Purkinje cell (primary cell): Measurements from ENCODE around the gene ZNF317. TPM values are rescaled to one million over a fixed set of nuclear protein-coding genes. Genes with fewer than 3 reads are reported as not detected.

Source experiments
- polyA plus RNA-seq: library from polyadenylated mRNA; unstranded; fragments of >200 nt; fragmentation: Nextera tagmentation; gene quantifications from 2 replicates; pipeline ENCODE4 v1.2.1, GENCODE V29; 2014

The ZNF317 gene
- 38.2 and 44.6 TPM in 2 replicates for polyA plus RNA-seq

GRCh38 chr19:9140159-9140874 lies at the start of gene ZNF317:
Gene ZNF317 (plus strand): TSS chr19:9140397. CDS start chr19:9156017, 15,620 bp downstream.

DNA sequence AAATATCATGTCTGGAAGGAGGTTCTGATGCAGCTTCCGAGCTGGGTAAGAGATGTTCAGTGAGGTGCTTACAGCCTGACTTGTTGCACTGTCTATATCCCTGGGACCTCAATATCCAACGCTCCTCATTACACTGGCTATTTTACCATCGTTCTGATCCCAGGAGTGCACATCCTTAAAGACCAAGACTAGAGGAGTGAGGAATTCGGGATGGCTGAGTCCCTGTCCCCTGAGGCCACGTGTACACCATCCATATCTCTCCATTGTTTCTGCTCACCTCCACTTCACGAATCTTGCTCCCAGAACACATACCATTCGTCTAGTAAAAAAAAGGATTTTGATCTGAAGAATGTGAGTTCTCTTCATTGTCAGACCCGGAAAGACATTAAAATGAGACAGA lies 32.8 kb upstream of the ZNF317 start, which contains the start of gene OR7G2:
OR7G2 (minus strand) TSS at position 101 of the 400 bp plus-strand sequence. CDS start 4,232 bp downstream, outside the sequence.

GRCh38 chr19:9115307-9115813 lies 24.8 kb upstream of the ZNF317 start, which contains the start of gene OR7G1:
Gene OR7G1 (minus strand): TSS chr19:9115763. CDS start chr19:9115763, 0 bp downstream.

DNA sequence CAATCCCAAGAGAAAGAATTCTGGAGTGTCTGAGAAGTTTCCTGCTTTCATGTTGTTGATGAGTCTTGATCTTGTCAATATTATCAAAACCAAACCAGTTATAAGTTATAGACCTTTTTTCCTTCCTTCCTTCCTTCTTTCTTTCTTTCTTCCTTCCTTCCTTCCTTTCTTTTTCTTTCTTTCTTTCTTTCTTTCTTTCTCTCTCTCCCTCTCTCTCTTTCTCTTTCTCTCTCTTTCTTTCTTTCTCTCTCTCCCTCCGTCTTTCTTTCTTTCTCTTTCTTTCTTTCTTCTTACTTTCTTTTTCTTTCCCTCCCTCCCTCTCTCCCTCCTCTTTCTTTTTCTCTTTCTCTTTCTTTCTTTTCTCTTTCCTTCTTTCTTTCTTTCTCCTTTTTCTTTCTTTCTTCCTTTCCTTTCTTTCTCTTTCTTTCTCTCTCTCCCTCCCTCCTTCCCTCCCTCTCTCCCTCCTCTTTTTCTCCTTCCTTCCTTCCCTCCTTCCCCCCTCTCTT lies 13.2 kb upstream of the ZNF317 start, which contains the start of gene OR7G3:
OR7G3 (minus strand) TSS at position 51 of the 506 bp plus-strand sequence; CDS start at position 51, 0 bp downstream.

DNA sequence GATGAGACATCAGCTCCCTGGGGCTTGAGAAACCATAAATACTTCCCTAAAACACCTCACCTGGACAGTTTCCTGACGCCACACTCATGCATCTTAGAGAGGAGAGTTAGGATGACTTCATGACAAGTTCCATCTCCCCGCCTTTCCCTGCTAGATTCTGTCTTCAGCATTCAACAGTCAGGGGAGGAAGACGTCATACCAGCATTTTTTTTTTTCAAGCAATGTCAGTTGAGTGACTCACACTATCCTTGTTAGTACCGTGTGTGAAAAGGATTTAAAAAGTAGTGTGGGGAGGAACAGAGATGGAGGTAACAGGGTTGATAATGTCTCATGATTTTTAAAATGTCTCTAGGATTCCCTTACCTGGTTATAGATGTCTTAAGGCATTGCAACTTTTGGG lies 38.7 kb downstream of the ZNF317 start, which contains the start of gene OR7D2:
OR7D2 (plus strand) TSS at position 79 of the 400 bp plus-strand sequence. CDS start 6,803 bp downstream, outside the sequence.

Other genes starting within 250 kb of the ZNF317 start
- gene MUC16, start 130.0 kb upstream of the ZNF317 start, polyA plus RNA-seq, result 0.11 and 0.15 TPM in 2 replicates
- gene OR1M1, start 53.3 kb upstream of the ZNF317 start, polyA plus RNA-seq, result not detected in 2 replicates
- not detected in 2 replicates for gene OR7G2, start 32.9 kb upstream of the ZNF317 start, polyA plus RNA-seq
- not detected in 2 replicates for gene OR7G1, start 24.6 kb upstream of the ZNF317 start, polyA plus RNA-seq
- not detected in 2 replicates for gene OR7G3, start 13.4 kb upstream of the ZNF317 start, polyA plus RNA-seq
- gene OR7D2, start 38.6 kb downstream of the ZNF317 start, polyA plus RNA-seq, result not detected in 2 replicates
- gene OR7D4, start 79.2 kb downstream of the ZNF317 start, polyA plus RNA-seq, result not detected in 2 replicates
- not detected in 2 replicates for gene OR7E24, start 110.5 kb downstream of the ZNF317 start, polyA plus RNA-seq
- gene ZNF699, start 169.4 kb downstream of the ZNF317 start, polyA plus RNA-seq, result 1.2 TPM in 2 replicates
- 10.2 and 19.0 TPM in 2 replicates for gene ZNF559, start 183.8 kb downstream of the ZNF317 start, polyA plus RNA-seq
- gene ZNF177, start 222.6 kb downstream of the ZNF317 start, polyA plus RNA-seq, result 10.9 and 11.7 TPM in 2 replicates